A673 (cell line): ENCODE data around the gene ROR1. TPM values are rescaled to one million over a fixed set of nuclear protein-coding genes. Genes with fewer than 3 reads are reported as not detected.
A peak's percentile ranks its signal among the peaks of the same experiment; 100 is the strongest.

ENCODE experiments used
- BruUV-seq: library from RNA; stranded (reverse); fragments of 400-500 nt; replicated peaks from 2 replicates; lab custom pipeline; 2021; lab: Mats Ljungman, UMichigan
- CTCF ChIA-PET: fragments of 300-600 bp; sonication (Branson Sonifier 250); formaldehyde crosslinking; loops from one replicate; lab custom pipeline; 2022; ENCODE audit warnings: antibody characterized with exemption; lab: Charles Lee
- POLR2A ChIA-PET: fragments of 300-600 bp; sonication (Branson Sonifier 250); formaldehyde crosslinking; loops from one replicate; lab custom pipeline; 2022; ENCODE audit warnings: antibody characterized with exemption; ENCODE audit not compliant: low non-redundant PET; lab: Charles Lee
- DNase-seq: peaks from one replicate; pipeline ENCODE4 v3.0.0-alpha.2; 2015; ENCODE audit warnings: low spot score
- H3K27ac ChIP-seq: fragments of 200-600 bp; sonication (generic); 2 replicates; pipeline ENCODE4 v1.5.1; 2016; ENCODE audit warnings: mixed run types, low read depth, mild to moderate bottlenecking, mixed read lengths, antibody characterized with exemption, low read length; ENCODE audit not compliant: poor library complexity, severe bottlenecking
- H3K27me3 ChIP-seq: fragments of 200-600 bp; sonication (generic); replicated peaks from 2 replicates; pipeline ENCODE4 v1.6.1; 2017; ENCODE audit warnings: mixed run types, low read depth, mild to moderate bottlenecking, mixed read lengths, antibody characterized with exemption, low read length; ENCODE audit not compliant: insufficient read depth, poor library complexity
- H3K36me3 ChIP-seq: fragments of 200-600 bp; sonication (generic); 2 replicates; pipeline ENCODE4 v1.6.1; 2016; ENCODE audit warnings: mixed run types, mild to moderate bottlenecking, mixed read lengths, antibody characterized with exemption, low read length; ENCODE audit not compliant: insufficient read depth, poor library complexity, severe bottlenecking
- H3K4me1 ChIP-seq: fragments of 200-600 bp; sonication (generic); 2 replicates; pipeline ENCODE4 v1.6.1; 2017; ENCODE audit warnings: mixed run types, mild to moderate bottlenecking, mixed read lengths, antibody characterized with exemption, low read length; ENCODE audit not compliant: insufficient read depth, poor library complexity, severe bottlenecking
- H3K4me3 ChIP-seq: fragments of 200-600 bp; sonication (generic); 2 replicates; pipeline ENCODE4 v1.5.1; 2016; ENCODE audit warnings: low read depth, mixed run types, mild to moderate bottlenecking, mixed read lengths, low read length; ENCODE audit not compliant: poor library complexity, severe bottlenecking
- H3K9me3 ChIP-seq: fragments of 200-600 bp; sonication (generic); 2 replicates; pipeline ENCODE4 v1.6.1; 2016; ENCODE audit warnings: mixed run types, low read depth, mild to moderate bottlenecking, mixed read lengths, antibody characterized with exemption, low read length; ENCODE audit not compliant: poor library complexity, severe bottlenecking
- EZH2 ChIP-seq: fragments of 200-600 bp; sonication (generic); IDR thresholded peaks from 2 replicates; pipeline ENCODE4 v1.6.1; 2017; ENCODE audit warnings: borderline replicate concordance, low read depth, mild to moderate bottlenecking, mixed read lengths, antibody characterized with exemption, low read length; ENCODE audit not compliant: poor library complexity, severe bottlenecking
- intact Hi-C: fragments of 100-400 bp; cut with micrococcal nuclease; formaldehyde crosslinking; loops from one replicate; pipeline ENCODE4 v1.10.0; 2022; ENCODE audit not compliant: unreplicated experiment
- total RNA-seq: library from RNA; stranded (reverse); gene quantifications from 2 replicates; pipeline ENCODE4 v1.2.3, GENCODE V29; 2021
- TF ChIP-seq, protein P1 (sequence below): fragments of 300-800, 200-600 bp; sonication (generic); conservative IDR thresholded peaks from 2 replicates; pipeline ENCODE4 v1.5.1; 2017; ENCODE audit warnings: low read depth, mild to moderate bottlenecking, antibody characterized with exemption, low read length, moderate library complexity, mixed read lengths

The ROR1 gene
- total RNA-seq, 1 experiment from 2014 or later, result 7.4 TPM

GRCh38 chr1:63918418-63918945 lies 144.7 kb downstream of the ROR1 start:
- Histone ChIP-seq H3K4me1 (peaks cover 25% of the 10 kb centered on the region), H3K4me3 (no peak overlapping the region), H3K36me3 (no peaks in the 10 kb centered on the region), H3K9me3 (no peaks in the 10 kb centered on the region), H3K27ac (no peak overlapping the region), H3K27me3 (no peaks in the 10 kb centered on the region)
- intact Hi-C loops, result loop anchor here (5.0 kb wide), 2 partner anchors 146 to 301 kb away; partner anchors contain the start of gene ROR1
- ChIA-PET CTCF (interaction anchor here (0.5 to 1.2 kb wide), 3 partner anchors 162 to 227 kb away, joined by 3 to 9 read pairs (median 4); no protein-coding TSS in a partner anchor), POLR2A (no interaction called here)
- no TSS peak for BruUV-seq
- TF ChIP-seq, protein P1, sequence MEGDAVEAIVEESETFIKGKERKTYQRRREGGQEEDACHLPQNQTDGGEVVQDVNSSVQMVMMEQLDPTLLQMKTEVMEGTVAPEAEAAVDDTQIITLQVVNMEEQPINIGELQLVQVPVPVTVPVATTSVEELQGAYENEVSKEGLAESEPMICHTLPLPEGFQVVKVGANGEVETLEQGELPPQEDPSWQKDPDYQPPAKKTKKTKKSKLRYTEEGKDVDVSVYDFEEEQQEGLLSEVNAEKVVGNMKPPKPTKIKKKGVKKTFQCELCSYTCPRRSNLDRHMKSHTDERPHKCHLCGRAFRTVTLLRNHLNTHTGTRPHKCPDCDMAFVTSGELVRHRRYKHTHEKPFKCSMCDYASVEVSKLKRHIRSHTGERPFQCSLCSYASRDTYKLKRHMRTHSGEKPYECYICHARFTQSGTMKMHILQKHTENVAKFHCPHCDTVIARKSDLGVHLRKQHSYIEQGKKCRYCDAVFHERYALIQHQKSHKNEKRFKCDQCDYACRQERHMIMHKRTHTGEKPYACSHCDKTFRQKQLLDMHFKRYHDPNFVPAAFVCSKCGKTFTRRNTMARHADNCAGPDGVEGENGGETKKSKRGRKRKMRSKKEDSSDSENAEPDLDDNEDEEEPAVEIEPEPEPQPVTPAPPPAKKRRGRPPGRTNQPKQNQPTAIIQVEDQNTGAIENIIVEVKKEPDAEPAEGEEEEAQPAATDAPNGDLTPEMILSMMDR, result no peak
- no peak for DNase-seq

DNA sequence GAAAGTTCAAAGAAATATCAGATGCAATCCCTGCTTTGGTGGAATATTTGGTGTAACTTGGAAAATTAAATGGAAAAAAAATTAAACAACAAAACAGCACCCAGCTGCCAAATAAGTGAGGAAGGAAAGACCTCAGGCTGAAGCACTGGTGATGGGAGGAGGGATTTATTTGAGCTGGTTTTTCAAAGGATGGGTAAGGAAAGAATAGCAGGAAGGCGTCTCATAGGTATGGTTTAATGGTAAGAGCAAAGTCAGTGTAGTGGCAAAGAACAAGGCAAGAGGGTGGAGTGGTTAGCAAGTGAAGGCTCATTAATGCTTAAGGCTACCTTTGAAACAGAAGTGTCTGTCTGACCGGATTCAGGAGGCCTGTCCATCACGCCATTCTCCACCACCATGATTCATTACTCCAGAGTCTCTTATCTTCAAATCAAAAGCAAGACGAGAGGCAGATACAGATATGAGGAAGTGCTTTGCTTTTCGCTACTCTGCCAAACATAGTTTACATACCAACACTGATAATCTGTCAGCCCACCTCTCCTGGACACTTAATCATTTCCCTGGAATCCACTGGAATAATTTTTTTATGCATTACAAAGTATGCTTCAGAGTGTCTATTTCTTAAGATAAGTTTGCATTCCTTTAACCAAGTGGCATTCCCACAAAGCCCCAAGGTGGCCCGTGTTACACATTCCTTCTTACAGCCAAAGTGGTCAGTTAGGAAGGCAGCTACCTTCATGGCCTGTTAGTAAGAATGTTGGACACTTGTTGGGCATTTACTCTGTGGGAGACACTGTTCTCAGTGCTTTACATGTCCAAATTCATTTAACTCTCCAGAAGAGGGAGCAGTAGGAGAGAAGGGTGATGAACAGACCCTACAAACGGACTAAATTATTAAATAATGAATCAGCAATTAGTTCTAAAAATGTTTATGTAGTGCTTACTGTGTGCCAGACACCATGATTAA lies 146.6 kb downstream of the ROR1 start:
- Histone ChIP-seq H3K27me3 (no peaks in the 10 kb centered on the region), H3K36me3 (no peaks in the 10 kb centered on the region), H3K9me3 (no peaks in the 10 kb centered on the region), H3K4me3 (no peak overlapping the region), H3K4me1 (peaks cover 25% of the 10 kb centered on the region), H3K27ac (no peak overlapping the region)
- no TSS peak for BruUV-seq
- ChIA-PET CTCF (no interaction called here), POLR2A (no interaction called here)
- peak; percentile 42 for DNase-seq
- intact Hi-C loops, result loop anchor here (2.0 kb wide), 1 partner anchor 216 kb away; no protein-coding TSS in a partner anchor
- TF ChIP-seq, protein P1, result peak; percentile 50
- TF ChIP-seq EZH2, result no peak

GRCh38 chr1:63921359-63921758 lies 147.5 kb downstream of the ROR1 start:
- no peak for TF ChIP-seq EZH2
- TF ChIP-seq, protein P1, result no peak
- CTCF ChIA-PET, result no interaction called here

More at GRCh38 chr1:63921359-63921758, 147.5 kb downstream of the ROR1 start:
- intact Hi-C loops, result loop anchor here (2.0 kb wide), 1 partner anchor 215 kb away; no protein-coding TSS in a partner anchor
- H3K4me3 ChIP-seq, result no peak overlapping the region
- H3K27ac ChIP-seq, result peak overlapping the region; percentile 19
- H3K27me3 ChIP-seq, result no peaks in the 10 kb centered on the region
- POLR2A ChIA-PET, result no interaction called here
- H3K36me3 ChIP-seq, result no peaks in the 10 kb centered on the region
- H3K9me3 ChIP-seq, result no peaks in the 10 kb centered on the region
- no TSS peak for BruUV-seq
- H3K4me1 ChIP-seq, result peaks cover 25% of the 10 kb centered on the region
- DNase-seq, result no peak
